Neural crest cell (in vitro differentiated cells): ENCODE results near the gene RPS3A. TPM values are rescaled to one million over a fixed set of nuclear protein-coding genes. Genes with fewer than 3 reads are reported as not detected.

ENCODE experiments used
- DNase-seq: peaks from one replicate; pipeline ENCODE4 v3.0.0; 2021; ENCODE audit warnings: low read depth, mixed read lengths, low spot score
- H3K27ac Mint-ChIP-seq: one replicate; pipeline ENCODE4 v1.8.0; 2021; ENCODE audit warnings: mild to moderate bottlenecking, mixed read lengths; ENCODE audit not compliant: unreplicated experiment
- H3K27me3 Mint-ChIP-seq: 2 replicates; pipeline ENCODE4 v1.8.0; 2021; ENCODE audit warnings: low read depth, mild to moderate bottlenecking, mixed read lengths
- H3K36me3 Mint-ChIP-seq: 2 replicates; pipeline ENCODE4 v1.8.0; 2021; ENCODE audit warnings: low read depth, mild to moderate bottlenecking, mixed read lengths
- H3K4me1 Mint-ChIP-seq: 2 replicates; pipeline ENCODE4 v1.8.0; 2021; ENCODE audit warnings: mixed read lengths
- H3K4me3 Mint-ChIP-seq: one replicate; pipeline ENCODE4 v1.8.0; 2021; ENCODE audit warnings: mild to moderate bottlenecking, mixed read lengths
- H3K9me3 Mint-ChIP-seq: 2 replicates; pipeline ENCODE4 v1.8.0; 2021; ENCODE audit warnings: mixed read lengths
- total RNA-seq: library from RNA; stranded (reverse); gene quantifications from 2 replicates; pipeline ENCODE4 v1.2.1, GENCODE V29; 2021
- TF ChIP-seq, protein P1 (sequence below): fragments of 200-600 bp; sonication (generic); conservative IDR thresholded peaks from 2 replicates; pipeline ENCODE4 v1.5.0; 2021; ENCODE audit warnings: antibody characterized with exemption, mild to moderate bottlenecking

RPS3A gene
- total RNA-seq, 1 donor from 2014 or later, result 2,382 TPM

DNA sequence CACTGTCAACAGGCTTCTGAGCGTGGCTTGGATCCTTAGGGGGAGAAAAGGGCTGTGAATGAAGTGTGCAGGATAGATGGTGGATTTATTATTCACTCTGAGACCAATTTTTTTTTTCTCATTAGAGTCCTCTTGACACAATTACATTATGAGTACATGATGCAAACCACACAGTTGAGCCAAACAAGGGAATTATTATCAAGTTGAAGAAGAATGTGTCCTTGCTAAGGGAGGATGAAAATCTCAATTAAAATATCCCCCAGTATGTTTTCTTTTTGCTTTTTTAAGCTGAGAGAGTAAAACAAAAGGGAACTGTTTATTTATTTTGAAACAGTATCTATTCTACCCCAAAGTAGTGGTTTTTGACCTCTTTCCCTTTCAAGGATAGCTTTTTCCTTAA lies 40.4 kb downstream of the RPS3A start:
- H3K27ac Mint-ChIP-seq, result peak overlapping the region; percentile 81

DNA sequence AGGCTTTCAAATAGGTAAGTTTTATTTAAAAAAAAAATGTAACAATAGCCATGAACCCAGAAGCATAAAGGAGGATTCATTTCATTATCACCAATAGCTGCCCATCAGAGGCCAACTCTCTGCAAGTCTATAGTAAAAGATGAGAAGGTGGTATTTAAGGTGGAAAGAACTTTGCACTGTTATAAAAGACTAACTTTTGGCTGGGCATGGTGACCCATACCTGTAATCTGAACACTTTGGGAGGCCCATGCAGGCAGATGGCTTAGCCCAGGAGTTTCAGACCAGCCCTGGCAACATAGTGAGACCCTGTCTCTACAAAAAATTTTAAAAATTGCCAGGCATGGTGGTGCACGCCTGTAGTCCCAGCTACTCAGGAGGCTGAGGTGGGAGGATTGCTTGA lies 43.3 kb downstream of the RPS3A start:
- Mint-ChIP-seq H3K36me3 (peaks cover 20% of the 10 kb centered on the region), H3K4me1 (no peaks in the 10 kb centered on the region), H3K27me3 (no peaks in the 10 kb centered on the region), H3K4me3 (no peak overlapping the region), H3K9me3 (no peaks in the 10 kb centered on the region), H3K27ac (peak overlapping the region; percentile 59)
- no peak for DNase-seq
- TF ChIP-seq, protein P1, sequence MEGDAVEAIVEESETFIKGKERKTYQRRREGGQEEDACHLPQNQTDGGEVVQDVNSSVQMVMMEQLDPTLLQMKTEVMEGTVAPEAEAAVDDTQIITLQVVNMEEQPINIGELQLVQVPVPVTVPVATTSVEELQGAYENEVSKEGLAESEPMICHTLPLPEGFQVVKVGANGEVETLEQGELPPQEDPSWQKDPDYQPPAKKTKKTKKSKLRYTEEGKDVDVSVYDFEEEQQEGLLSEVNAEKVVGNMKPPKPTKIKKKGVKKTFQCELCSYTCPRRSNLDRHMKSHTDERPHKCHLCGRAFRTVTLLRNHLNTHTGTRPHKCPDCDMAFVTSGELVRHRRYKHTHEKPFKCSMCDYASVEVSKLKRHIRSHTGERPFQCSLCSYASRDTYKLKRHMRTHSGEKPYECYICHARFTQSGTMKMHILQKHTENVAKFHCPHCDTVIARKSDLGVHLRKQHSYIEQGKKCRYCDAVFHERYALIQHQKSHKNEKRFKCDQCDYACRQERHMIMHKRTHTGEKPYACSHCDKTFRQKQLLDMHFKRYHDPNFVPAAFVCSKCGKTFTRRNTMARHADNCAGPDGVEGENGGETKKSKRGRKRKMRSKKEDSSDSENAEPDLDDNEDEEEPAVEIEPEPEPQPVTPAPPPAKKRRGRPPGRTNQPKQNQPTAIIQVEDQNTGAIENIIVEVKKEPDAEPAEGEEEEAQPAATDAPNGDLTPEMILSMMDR, result no peak

More for the DNA sequence above, 40.4 kb downstream of the RPS3A start:
- no peak for DNase-seq
- H3K9me3 Mint-ChIP-seq, result no peaks in the 10 kb centered on the region
- H3K4me3 Mint-ChIP-seq, result no peak overlapping the region
- TF ChIP-seq, protein P1, result no peak
- no peaks in the 10 kb centered on the region for H3K27me3 Mint-ChIP-seq
- no peaks in the 10 kb centered on the region for H3K4me1 Mint-ChIP-seq
- H3K36me3 Mint-ChIP-seq, result peaks cover 16% of the 10 kb centered on the region

DNA sequence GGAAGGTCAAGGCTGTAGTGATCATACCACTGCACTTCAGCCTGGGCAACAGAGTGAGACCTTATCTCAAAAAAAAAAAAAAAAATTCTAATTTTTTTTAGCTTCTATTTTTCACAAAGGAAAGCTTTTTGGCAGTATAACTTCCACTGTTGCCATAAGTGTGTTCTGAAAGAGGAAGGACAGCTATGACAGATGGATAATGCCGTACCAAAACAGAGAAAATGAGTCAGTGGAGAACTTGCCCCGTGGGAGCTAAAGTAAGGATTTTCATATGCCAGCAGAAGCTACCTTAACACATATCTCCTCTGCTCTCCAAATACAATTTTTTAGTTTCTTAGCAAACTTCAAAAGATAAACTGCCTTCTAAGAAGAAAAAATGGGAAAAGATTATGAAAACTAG lies 43.7 kb downstream of the RPS3A start:
- Mint-ChIP-seq H3K27ac (no peak overlapping the region), H3K4me1 (no peaks in the 10 kb centered on the region), H3K36me3 (peaks cover 23% of the 10 kb centered on the region), H3K4me3 (no peak overlapping the region), H3K9me3 (no peaks in the 10 kb centered on the region), H3K27me3 (no peaks in the 10 kb centered on the region)
- TF ChIP-seq, protein P1, result no peak
- DNase-seq, result no peak

DNA sequence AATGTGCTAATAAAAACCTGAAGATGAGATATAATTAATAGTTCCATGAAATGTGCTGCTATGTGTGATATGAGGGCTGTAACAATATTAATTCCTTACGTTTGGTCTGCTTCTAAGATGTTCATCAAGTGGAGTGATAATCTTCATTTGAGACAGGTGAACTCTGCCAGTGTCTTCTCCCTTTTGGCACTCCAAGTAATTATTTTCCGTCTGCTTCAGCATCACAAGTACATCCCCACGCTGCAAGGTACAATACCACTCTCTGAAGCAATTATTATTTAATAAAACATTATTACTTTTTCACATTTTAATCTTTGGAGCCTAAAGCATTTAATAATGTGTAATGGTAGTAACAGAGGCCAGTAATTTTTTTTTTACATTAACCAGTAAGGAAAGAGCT lies 44.4 kb downstream of the RPS3A start:
- H3K36me3 Mint-ChIP-seq, result peaks cover 24% of the 10 kb centered on the region
- H3K9me3 Mint-ChIP-seq, result no peaks in the 10 kb centered on the region
- H3K27ac Mint-ChIP-seq, result no peak overlapping the region
- no peak overlapping the region for H3K4me3 Mint-ChIP-seq
- DNase-seq, result no peak
- no peaks in the 10 kb centered on the region for H3K27me3 Mint-ChIP-seq
- H3K4me1 Mint-ChIP-seq, result no peaks in the 10 kb centered on the region
- TF ChIP-seq, protein P1, result no peak

DNA sequence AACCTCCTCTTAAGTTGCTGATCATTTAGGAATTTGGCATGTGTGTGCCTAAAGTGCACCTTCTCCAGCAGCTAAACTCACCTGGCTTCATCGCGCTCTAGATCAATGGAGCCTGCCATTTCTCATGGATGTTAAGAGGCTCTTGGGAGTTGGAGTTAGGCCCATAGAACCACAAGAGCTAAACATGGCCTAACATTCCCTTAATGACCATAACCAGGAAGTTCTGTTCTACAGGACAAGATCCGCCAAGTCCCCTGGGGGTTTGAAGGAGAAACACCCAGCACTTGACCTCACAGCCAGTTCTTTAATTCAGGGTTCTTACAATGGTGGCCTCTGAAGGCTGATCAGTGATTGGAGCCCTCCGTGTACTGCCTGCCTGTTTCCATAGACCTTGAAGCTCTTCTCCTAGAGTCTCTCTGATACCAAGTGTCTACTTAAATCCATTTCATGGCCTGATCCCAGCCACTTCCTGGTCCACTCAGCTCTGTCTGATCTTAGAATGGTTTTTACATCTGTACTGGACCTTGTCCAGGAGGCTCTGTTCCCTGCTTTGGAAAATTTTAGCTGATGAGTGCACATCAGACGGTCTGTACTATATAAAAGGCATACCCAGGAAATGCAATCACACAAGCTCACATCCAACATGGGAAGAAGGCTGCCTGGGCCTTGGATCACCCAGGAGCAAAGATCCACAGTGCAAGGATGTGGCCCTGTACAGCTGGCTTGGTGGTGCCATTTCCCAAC lies 45.1 kb downstream of the RPS3A start:
- H3K9me3 Mint-ChIP-seq, result no peaks in the 10 kb centered on the region
- no peak overlapping the region for H3K4me3 Mint-ChIP-seq
- no peak overlapping the region for H3K27ac Mint-ChIP-seq
- H3K4me1 Mint-ChIP-seq, result no peaks in the 10 kb centered on the region
- peaks cover 22% of the 10 kb centered on the region for H3K36me3 Mint-ChIP-seq
- TF ChIP-seq, protein P1, result no peak
- DNase-seq, result no peak
- H3K27me3 Mint-ChIP-seq, result no peaks in the 10 kb centered on the region
